Islet of Langerhans (tissue), 1 donor: ENCODE results near the gene PLPPR3.

ENCODE experiments used
- FAIRE-seq: peaks from one replicate; lab custom pipeline; 2011; peaks lifted over from hg19 to GRCh38; lab: Jason Lieb, UNC

Gene PLPPR3

DNA sequence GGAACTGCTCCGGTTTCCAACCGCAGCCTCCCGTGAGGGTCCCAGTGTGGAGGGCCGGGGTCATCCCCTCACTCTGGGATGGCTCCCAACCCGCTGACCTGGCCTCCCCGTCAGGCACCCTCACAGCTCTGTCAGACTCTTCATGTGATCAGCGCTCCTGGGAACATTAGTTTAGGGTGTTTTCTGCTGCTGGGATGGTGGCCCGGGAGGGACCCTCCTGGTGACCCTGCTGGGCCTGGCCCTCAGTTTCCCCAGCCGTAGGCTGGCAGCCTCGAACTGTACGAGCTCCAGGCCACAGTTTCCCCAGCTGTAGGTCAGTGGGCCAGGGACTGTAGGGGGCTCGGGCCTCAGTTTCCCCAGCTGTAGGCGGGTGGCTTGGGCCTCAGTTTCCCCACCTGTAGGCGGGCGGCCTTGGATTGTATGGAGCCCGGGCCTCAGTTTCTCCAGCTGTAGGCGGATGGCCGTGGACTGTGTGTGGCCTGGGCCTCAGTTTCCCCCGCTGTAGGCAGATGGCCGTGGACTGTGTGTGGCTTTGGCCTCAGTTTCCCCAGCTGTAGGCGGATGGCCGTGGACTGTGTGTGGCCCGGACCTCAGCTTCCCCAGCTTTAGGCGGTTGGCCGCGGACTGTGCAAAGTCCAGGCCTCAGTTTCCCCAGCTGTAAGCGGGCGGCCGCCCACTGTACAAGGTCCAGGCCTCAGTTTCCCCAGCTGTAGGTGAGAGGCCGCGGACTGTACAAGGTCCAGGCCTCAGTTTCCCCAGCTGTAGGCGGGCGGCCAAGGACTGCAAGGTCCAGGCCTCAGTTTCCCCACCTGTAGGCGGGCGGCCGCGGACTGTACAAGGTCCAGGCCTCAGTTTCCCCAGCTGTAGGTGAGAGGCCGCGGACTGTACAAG lies 25.8 kb downstream of the PLPPR3 start:
- no peak for FAIRE-seq

GRCh38 chr19:795073-795611 lies 26.6 kb downstream of the PLPPR3 start:
- no peak for FAIRE-seq

GRCh38 chr19:793806-794205 lies 27.9 kb downstream of the PLPPR3 start:
- no peak for FAIRE-seq

- no peak for FAIRE-seq
These were observed 29.4 kb downstream of the PLPPR3 start for GRCh38 chr19:792306-792885.

- FAIRE-seq = no peak
These were observed 30.0 kb downstream of the PLPPR3 start for GRCh38 chr19:791567-792305.

- no peak for FAIRE-seq
These were observed 30.7 kb downstream of the PLPPR3 start for GRCh38 chr19:791007-791566.

DNA sequence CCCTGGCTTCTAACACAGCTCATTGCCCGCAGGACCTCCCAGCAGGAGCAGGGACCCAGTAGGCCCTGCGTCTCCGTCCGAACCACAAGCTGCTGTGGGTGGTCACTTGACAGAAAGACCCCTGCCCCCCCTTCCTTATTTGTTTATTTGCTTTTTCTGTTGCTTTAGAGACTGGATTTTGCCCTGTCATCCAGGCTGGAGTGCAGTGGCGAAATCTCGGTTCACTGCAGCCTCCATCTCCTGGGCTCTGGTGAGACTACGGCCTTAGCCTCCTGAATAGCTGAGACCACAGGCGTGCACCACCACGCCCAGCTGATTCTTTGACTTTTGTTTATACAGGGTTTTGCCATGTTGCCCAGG lies 32.1 kb downstream of the PLPPR3 start:
- no peak for FAIRE-seq

- no peak for FAIRE-seq
These were observed 32.6 kb downstream of the PLPPR3 start for GRCh38 chr19:788983-789700.

- FAIRE-seq = no peak
These were observed 33.1 kb downstream of the PLPPR3 start for GRCh38 chr19:788686-788982.

DNA sequence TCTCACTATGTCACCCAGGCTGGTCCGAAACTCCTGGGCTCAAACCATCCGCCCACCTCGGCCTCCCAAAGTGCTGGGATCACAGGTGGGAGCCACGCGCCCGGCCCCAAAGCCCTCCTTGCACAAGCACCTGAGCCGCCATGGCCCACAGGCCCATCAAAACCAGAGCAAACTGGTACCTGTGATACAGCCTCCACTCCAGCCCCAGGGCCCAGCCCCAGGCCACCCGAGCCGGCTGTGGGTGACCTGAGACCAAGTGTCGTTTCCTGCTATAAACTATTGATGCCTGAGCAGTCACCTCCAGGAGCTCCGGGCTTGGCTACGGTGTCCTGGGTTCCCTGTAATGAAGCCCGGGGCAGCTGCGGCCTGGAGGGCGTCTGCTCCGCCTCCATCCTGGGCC lies 34.2 kb downstream of the PLPPR3 start:
- no peak for FAIRE-seq

DNA sequence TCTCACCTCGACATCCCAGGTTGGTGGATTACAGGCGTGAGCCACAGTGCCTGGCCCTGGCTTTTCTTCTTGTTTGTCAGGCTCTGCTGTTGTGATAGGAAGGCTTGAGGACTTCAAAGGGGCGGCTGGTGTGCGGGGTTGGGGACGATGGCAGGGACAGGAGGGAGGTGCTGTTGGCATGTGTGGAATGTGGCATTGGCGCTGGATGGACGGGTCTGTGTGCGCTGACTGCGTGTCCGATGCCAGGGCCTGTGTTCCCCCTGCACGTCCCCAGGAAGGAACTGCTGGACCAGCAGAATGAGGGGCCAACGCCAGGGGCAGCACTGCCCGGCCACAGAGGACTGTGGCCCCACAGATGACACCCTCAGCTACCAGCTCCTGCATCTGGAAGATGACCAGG lies 37.2 kb downstream of the PLPPR3 start:
- FAIRE-seq = no peak

DNA sequence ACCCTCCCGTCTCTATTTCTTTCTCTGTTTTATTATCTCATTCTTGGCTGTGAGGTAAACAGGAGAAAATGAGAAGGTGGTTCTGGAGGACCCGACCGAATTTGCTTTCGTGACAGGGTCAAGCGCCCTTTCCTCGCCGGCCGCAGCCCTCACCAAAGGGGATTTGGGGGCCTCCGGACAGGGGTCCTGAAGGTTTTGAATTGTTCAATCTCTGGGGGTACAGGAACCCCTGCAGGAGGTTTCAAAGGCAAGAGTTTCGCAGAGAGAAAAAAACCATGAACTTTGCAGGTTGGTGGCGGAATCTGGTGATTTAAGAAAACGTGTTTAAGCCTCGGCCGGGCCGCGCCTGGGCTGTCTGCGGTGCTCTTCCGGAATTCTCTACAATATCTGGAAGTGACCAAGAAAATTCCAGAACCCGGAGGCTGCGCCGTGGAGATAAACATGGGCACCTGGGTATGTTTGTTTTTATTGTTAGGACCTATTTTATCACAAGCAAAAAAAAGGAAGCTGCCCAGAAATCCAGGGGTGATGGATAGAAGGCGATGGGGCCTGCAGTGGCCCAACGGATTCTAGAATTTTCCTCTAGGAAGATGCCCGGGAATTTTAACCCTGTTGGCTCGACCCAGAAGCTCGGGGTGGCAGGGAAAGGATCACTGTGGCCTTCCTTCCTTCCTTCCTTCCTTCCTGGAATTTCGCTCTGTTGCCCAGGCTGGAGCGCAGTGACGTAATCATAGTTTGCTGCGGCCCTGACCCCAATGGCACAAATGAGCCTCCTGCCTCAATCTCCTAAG lies 38.7 kb downstream of the PLPPR3 start:
- no peak for FAIRE-seq

DNA sequence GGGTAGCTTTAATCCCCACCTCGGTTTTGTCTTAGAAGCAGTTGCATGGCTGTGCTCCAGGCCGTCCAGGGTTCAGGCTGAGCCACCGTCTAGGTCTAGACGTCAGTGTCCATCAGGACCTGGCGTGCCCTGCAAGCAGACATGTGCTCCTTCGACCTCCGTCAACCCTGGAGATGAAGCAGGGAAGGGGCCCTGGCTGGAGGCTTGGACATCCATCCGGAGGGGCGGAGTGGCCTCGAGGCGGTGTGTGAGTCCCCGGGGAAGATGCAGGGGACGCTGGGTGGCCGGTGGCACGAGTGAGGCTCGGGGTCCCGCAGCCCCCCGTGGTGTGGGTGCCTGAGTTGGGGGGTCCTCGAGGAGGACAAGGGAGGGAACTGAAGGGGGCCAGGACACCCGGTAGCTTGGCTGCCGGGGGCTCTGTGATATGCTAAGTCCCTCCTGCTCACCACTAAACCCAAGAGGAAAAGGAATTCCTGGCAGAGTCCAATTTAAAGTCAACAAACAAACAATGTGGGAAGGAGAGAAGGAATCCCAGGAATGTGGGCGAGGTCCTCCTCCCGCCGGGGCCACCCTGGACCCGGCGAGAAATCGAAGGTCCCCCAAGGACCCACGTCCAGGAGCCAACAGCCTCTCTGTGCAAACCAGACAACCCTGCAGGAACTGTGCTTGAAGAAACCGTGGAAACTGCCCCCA lies 39.4 kb downstream of the PLPPR3 start:
- no peak for FAIRE-seq

- no peak for FAIRE-seq
These were observed 40.0 kb downstream of the PLPPR3 start for GRCh38 chr19:781800-782184.

DNA sequence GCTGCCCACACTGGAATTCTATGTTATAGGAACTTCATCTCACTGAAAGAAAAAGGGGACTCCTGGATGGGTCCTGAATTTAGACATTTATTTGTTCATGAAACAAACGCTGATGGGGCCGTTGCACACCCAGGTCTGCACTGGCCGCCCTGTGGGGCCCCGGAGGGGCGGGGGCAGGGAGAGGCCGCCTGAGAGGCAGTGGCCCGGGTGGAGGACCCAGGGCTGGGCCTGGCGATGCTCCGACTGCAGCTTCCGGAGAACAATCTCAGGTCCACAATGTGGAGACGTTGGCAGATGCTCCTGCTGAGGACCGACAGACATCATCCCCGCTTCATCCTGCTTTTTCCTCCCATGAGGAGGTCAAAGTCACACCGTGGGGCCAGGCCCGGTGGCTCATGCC lies 40.8 kb downstream of the PLPPR3 start:
- FAIRE-seq = no peak

DNA sequence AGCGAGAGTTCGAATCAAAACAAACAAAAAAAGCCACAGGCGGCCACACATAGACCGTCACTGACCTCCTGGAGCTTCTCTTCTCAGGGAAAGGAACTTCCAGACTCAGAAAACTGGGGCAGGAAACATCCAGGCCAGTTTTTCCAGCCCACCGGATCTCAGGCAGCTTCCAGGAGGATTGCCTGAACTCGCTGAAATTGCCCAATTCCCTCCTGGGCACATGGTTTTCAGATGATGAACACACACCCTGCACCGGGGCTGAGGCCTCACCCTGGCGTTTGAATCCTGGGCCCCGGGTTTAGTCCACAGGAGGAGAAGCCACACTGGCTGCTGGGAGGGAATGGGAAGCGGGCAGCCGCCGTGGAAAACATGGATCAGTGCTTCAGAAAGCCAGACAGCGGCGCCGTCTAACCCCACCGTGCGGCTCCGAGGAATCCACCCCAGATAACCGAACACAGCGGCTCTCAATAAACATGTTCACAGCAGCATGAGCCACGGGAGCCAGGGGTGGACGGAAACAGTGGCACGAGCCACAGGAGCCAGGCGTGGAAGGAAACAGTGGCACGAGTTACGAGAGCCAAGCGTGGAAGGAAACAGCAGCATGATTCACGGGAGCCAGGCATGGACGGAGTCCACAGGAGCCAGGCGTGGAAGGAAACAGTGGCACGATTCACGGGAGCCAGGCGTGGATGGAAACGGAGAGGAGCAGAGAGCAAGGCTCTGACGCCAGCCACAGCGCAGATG lies 42.7 kb downstream of the PLPPR3 start:
- FAIRE-seq = no peak

DNA sequence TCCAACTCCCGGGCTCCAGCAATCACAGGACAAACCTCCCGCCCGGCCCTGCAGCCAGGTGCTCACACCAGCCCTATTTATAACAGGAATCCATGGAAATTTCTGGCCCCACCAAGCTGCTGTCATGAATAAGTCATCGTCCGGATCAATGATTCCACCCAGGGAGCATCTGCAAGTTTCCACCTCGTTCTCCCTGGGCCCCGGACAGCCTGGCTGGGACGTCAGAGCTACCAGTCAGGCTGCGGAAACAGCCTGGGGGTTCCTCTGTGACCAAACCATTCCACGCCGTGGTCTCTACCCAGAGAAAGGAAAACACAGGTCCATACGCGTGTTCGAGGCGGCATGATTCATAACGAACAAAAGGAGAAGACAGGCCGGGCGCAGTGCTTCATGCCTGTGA lies 45.2 kb downstream of the PLPPR3 start:
- FAIRE-seq = no peak

DNA sequence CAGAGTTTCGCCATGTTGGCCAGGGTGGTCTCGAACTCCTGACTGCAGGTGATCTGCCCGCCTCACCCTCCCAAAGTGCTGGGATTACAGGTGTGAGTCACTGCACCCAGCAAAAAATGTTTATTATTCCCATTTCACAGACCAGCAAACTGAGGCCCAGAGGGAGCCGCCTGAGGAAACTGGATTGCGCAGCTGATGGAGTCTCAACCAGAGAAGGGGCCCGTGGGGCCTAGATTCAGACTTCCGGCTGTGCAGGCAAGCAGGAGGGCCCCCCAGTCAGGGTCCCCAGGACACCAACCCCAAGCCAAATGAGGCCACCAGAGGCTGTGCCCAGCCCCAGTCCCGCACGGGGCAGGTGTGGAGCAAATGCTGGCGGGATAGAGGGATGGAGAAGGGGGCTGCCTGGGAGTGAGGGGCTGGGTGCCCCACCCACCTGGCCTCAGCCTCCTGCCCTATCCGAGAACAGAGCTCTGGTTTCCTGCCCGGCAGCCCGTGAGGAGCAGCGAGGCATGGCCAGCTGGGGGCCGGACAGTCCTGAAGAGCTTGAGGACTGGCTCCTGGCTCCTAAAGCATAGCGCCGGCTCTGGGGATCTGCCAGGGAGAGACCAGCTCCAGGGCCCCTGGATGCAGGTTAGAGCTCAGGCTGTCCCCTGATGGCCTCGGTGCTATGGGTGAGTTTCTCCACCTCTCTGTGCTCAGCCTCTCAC lies 48.9 kb downstream of the PLPPR3 start:
- FAIRE-seq = no peak

DNA sequence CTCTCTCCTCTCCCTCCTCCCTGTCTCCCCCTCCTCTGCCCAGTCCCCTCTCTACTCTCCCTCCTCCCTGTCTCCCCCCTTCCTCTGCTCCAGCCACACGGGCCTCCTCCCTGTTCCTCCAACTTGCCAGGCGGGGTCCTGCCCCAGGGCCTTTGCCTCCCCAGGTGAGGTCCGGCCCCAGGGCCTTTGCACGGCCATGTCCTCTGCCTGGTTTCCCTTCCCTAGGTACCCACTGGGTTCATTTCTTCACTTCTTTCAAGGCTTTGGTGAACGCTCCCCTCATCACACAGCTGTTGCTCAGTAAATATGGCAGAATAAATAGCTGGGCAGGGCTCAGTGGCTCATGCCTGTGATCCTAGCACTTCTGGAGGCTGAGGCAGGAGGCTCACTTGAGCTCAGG lies 49.7 kb downstream of the PLPPR3 start:
- FAIRE-seq = no peak
